HepG2 (cell line): ENCODE measurements around the gene VASH2. TPM values are rescaled to one million over a fixed set of nuclear protein-coding genes. Genes with fewer than 3 reads are reported as not detected.
A peak's percentile ranks its signal among the peaks of the same experiment; 100 is the strongest.

Experiments used
- ATAC-seq: fragments of 200-7000 bp; cut with Tn5 transposase; 3 replicates; pipeline ENCODE4 v1.9.1; 2020; ENCODE audit warnings: mild to moderate bottlenecking, moderate library complexity
- BruUV-seq: library from RNA; stranded (reverse); fragments of 400-500 nt; replicated peaks from 2 replicates; lab custom pipeline; 2021; lab: Mats Ljungman, UMichigan
- CTCF ChIA-PET: fragments of 300-600 bp; formaldehyde crosslinking; extraction: SDS; loops from one replicate; lab custom pipeline; 2021; ENCODE audit warnings: low total read pairs, inconsistent platforms, low intra/inter-chr PET ratio; lab: Yijun Ruan, JAX
- POLR2A ChIA-PET: fragments of 350-600 bp; sonication (Branson Sonifier 250); formaldehyde crosslinking; loops from one replicate; lab custom pipeline; 2020; ENCODE audit warnings: antibody characterized with exemption, inconsistent platforms; lab: Yijun Ruan, JAX
- DNase-seq: peaks from one replicate; pipeline ENCODE4 v3.0.0-alpha.2; 2015; ENCODE audit warnings: low spot score
- FAIRE-seq: peaks from 3 replicates; lab custom pipeline; 2011; peaks lifted over from hg19 to GRCh38; lab: Jason Lieb, UNC
- H2AFZ ChIP-seq: one replicate; pipeline ENCODE4 v1.6.1; 2011; ENCODE audit warnings: low read length, inconsistent platforms
- H3K27ac ChIP-seq: fragments of 300-600 bp; 3 replicates; pipeline ENCODE4 v1.8.0; 2011; ENCODE audit warnings: mixed run types, mild to moderate bottlenecking, mixed read lengths, low read length, inconsistent platforms; ENCODE audit not compliant: insufficient read depth; ENCODE audit errors: extremely low read length
- H3K27me3 ChIP-seq, 2 experiments: fragments of 200-600 bp in 1 of 2; 2 replicates in 1 of 2; 3 replicates in 1 of 2; pipeline versions ENCODE4 v1.6.0 to v1.8.0; 2011; ENCODE audit warnings: low read length in 2 of 2, mild to moderate bottlenecking in 2 of 2, moderate library complexity in 2 of 2, inconsistent platforms in 1 of 2; ENCODE audit not compliant: insufficient read depth in 2 of 2, control insufficient read depth in 1 of 2
- H3K36me3 ChIP-seq, 2 experiments: fragments of 200-600 bp in 1 of 2; replicated peaks in 1 of 2; 2 replicates in 1 of 2; 3 replicates in 1 of 2; pipeline versions ENCODE4 v1.5.1 to v1.8.0; 2011; ENCODE audit warnings: low read length in 2 of 2, inconsistent platforms in 1 of 2; ENCODE audit not compliant: insufficient read depth in 2 of 2, control insufficient read depth in 1 of 2
- H3K4me1 ChIP-seq: 2 replicates; pipeline ENCODE4 v1.5.1; 2012; ENCODE audit warnings: low read length, inconsistent platforms; ENCODE audit not compliant: insufficient read depth
- H3K4me2 ChIP-seq: 2 replicates; pipeline ENCODE4 v1.6.0; 2011; ENCODE audit warnings: low read depth, low read length, inconsistent platforms
- H3K4me3 ChIP-seq, 3 experiments: fragments of 200-600 bp in 1 of 3; sonication (generic), shearing (Covaris generic) in 1 of 3; replicated peaks in 1 of 3; 2 replicates each; pipeline ENCODE4 v1.5.1; 2011 to 2016; ENCODE audit warnings: low read length in 3 of 3, inconsistent platforms in 2 of 3, low read depth in 2 of 3, mild to moderate bottlenecking in 2 of 3, control low read depth in 1 of 3, mixed read lengths in 1 of 3; ENCODE audit not compliant: insufficient read depth in 1 of 3
- H3K79me2 ChIP-seq: one replicate; pipeline ENCODE4 v1.6.1; 2011; ENCODE audit warnings: low read length, inconsistent platforms; ENCODE audit not compliant: insufficient read depth
- H3K9ac ChIP-seq: 2 replicates; pipeline ENCODE4 v1.6.0; 2011; ENCODE audit warnings: mild to moderate bottlenecking, low read depth, low read length, inconsistent platforms; ENCODE audit not compliant: insufficient read depth
- H3K9me3 ChIP-seq: 2 replicates; pipeline ENCODE4 v1.5.1; 2012; ENCODE audit warnings: mild to moderate bottlenecking, low read length
- H4K20me1 ChIP-seq: 2 replicates; pipeline ENCODE4 v1.6.0; 2011; ENCODE audit warnings: inconsistent platforms, mild to moderate bottlenecking, low read length, moderate library complexity; ENCODE audit not compliant: insufficient read depth
- HNF4A ChIP-seq: sonication (generic); formaldehyde crosslinking; IDR thresholded peaks from 2 replicates; pipeline ENCODE4 v1.4.0; 2020; ENCODE audit warnings: missing genetic modification reagents
- ZBTB40 ChIP-seq, 2 experiments: fragments of 450-650 bp in 1 of 2; sonication (generic) in 1 of 2; formaldehyde crosslinking in 1 of 2; IDR thresholded peaks; 2 replicates each; pipeline versions ENCODE4 v1.6.1 to v1.8.0; 2016 to 2022; ENCODE audit warnings: antibody characterized with exemption in 1 of 2, mild to moderate bottlenecking in 1 of 2, missing genetic modification reagents in 1 of 2
- ZFP1 ChIP-seq: IDR thresholded peaks from 2 replicates; pipeline ENCODE4 v1.6.1; 2016
- WGBS: methylation state at CpG from one replicate; pipeline ENCODE4 v1.1.6; 2017; ENCODE audit warnings: low lambda C conversion rate; 5-methylcytosine and 5-hydroxymethylcytosine counted together
- in situ Hi-C: cut with HindIII; loops from 2 replicates; pipeline ENCODE4 v1.10.0; 2017; ENCODE audit warnings: low pct_unique_long_range_greater_than_20kb; ENCODE audit not compliant: extremely low pct_ligation_motif_present
- intact Hi-C: fragments of 100-400 bp; cut with micrococcal nuclease; formaldehyde crosslinking; loops from one replicate; pipeline ENCODE4 v1.10.0; 2022; ENCODE audit not compliant: unreplicated experiment
- polyA plus RNA-seq, 8 experiments: library from polyadenylated mRNA; depleted of rRNA in 3 of 8; stranded (reverse) in 7 of 8; unstranded in 1 of 8; fragments of >200 nt; fragmentation: Illumina TruSeq in 4 of 8; extraction: Trizol in 4 of 8; gene quantifications; 2 replicates each; pipeline versions ENCODE4 v1.2.1 to v1.2.3, GENCODE V29; 2011 to 2016; ENCODE audit warnings: low read depth in 4 of 8, missing spikeins in 1 of 8, mixed read lengths in 1 of 8; ENCODE audit not compliant: insufficient read depth in 1 of 8
- total RNA-seq, 5 experiments: library from RNA; depleted of rRNA; stranded (reverse); fragments of >200 nt; fragmentation: Illumina TruSeq; extraction: Trizol; gene quantifications; 2 replicates each; pipeline ENCODE4 v1.2.3, GENCODE V29; 2016; ENCODE audit warnings: low read depth in 1 of 5

The VASH2 gene
- total and polyA plus RNA-seq, 2 of the 13 experiments (the other 11 are each of a cell fraction or from before 2014, with no cell fraction given) = 0.44 to 1.00 TPM

- CTCF ChIA-PET = no interaction called here
- Histone ChIP-seq H3K27ac (no peak overlapping the region), H3K27me3 (no peaks in the 10 kb centered on the region), H3K9ac (no peak overlapping the region), H2AFZ (no peak overlapping the region), H3K36me3 (no peaks in the 10 kb centered on the region), H3K4me2 (peak overlapping the region; percentile 24; the same call in 1 of the 2 replicates), H3K4me3 (no peak overlapping the region), H3K4me1 (peaks cover 50% of the 10 kb centered on the region), H3K79me2 (no peaks in the 10 kb centered on the region), H4K20me1 (no peaks in the 10 kb centered on the region), H3K9me3 (no peaks in the 10 kb centered on the region)
- BruUV-seq = no TSS peak
- TF ChIP-seq HNF4A = peak; percentile 15; the same call in 1 of the 2 replicates
- peak; percentile 97; the same call in 1 of the 2 replicates for TF ChIP-seq ZFP1
- TF ChIP-seq ZBTB40 (IDR thresholded peaks at IDR 0.05) = no peak
- TF ChIP-seq ZBTB40 (CRISPR knock-in tag; IDR thresholded peaks at IDR 0.05) = no peak
- peak; percentile 42 for DNase-seq
- intact Hi-C loops (no loop called here), in situ Hi-C loops (no loop called here)
- WGBS = 69% methylated on average over 7 of the region's 7 CpGs
- peak; percentile 42 for ATAC-seq
- POLR2A ChIA-PET = no interaction called here
- FAIRE-seq = no peak
These were observed 14.9 kb upstream of the VASH2 start for GRCh38 chr1:212935387-212935981.
